HL-60 (cell line): ENCODE data around the gene SYNGR3.

Source experiments
- DNase-seq, 2 experiments: peaks; one replicate each; pipeline ENCODE4 v3.0.0-alpha.2; 2010 to 2020; ENCODE audit warnings: low read depth in 1 of 2, low spot score in 1 of 2
- H3K27ac ChIP-seq: fragments of 250-450 bp; sonication (Bioruptor Pico); replicated peaks from 2 replicates; pipeline ENCODE4 v1.5.1; 2020; ENCODE audit warnings: mild to moderate bottlenecking, moderate library complexity
- H3K27me3 ChIP-seq: fragments of 250-450 bp; sonication (Bioruptor Pico); 2 replicates; pipeline ENCODE4 v1.5.1; 2021; ENCODE audit warnings: mild to moderate bottlenecking, moderate library complexity; ENCODE audit not compliant: insufficient read depth, poor library complexity, severe bottlenecking
- H3K4me3 ChIP-seq: replicated peaks from 2 replicates; pipeline ENCODE4 v1.5.1; 2011; ENCODE audit warnings: mild to moderate bottlenecking, control low read depth, low read length; ENCODE audit not compliant: insufficient read depth
- GABPA ChIP-seq: IDR thresholded peaks from 2 replicates; pipeline ENCODE4 v1.6.1; 2012; ENCODE audit warnings: low read depth
- POLR2AphosphoS5 ChIP-seq: IDR thresholded peaks from 2 replicates; pipeline ENCODE4 v1.6.1; 2012; ENCODE audit warnings: low read depth
- REST ChIP-seq: IDR thresholded peaks from 2 replicates; pipeline ENCODE4 v1.6.1; 2012; ENCODE audit warnings: low read depth; ENCODE audit not compliant: insufficient replicate concordance
- SPI1 ChIP-seq: IDR thresholded peaks from 2 replicates; pipeline ENCODE4 v1.6.1; 2012; ENCODE audit warnings: low read depth, mild to moderate bottlenecking, borderline replicate concordance
- TF ChIP-seq, protein P1 (sequence below): IDR thresholded peaks from one replicate; pipeline ENCODE4 v1.5.1; 2011; ENCODE audit warnings: low read length, control low read depth, inconsistent platforms; ENCODE audit not compliant: insufficient read depth

SYNGR3 gene

GRCh38 chr16:2003231-2003826 is 13.6 kb downstream of the SYNGR3 start:
- Histone ChIP-seq H3K27me3 (no peaks in the 10 kb centered on the region), H3K4me3 (no peak overlapping the region), H3K27ac (no peak overlapping the region)
- TF ChIP-seq, protein P1, sequence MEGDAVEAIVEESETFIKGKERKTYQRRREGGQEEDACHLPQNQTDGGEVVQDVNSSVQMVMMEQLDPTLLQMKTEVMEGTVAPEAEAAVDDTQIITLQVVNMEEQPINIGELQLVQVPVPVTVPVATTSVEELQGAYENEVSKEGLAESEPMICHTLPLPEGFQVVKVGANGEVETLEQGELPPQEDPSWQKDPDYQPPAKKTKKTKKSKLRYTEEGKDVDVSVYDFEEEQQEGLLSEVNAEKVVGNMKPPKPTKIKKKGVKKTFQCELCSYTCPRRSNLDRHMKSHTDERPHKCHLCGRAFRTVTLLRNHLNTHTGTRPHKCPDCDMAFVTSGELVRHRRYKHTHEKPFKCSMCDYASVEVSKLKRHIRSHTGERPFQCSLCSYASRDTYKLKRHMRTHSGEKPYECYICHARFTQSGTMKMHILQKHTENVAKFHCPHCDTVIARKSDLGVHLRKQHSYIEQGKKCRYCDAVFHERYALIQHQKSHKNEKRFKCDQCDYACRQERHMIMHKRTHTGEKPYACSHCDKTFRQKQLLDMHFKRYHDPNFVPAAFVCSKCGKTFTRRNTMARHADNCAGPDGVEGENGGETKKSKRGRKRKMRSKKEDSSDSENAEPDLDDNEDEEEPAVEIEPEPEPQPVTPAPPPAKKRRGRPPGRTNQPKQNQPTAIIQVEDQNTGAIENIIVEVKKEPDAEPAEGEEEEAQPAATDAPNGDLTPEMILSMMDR, result no peak
- TF ChIP-seq SPI1 (no peak), REST (no peak), POLR2AphosphoS5 (no peak), GABPA (no peak)
- no peak for DNase-seq

- TF ChIP-seq, protein P1, result peak; percentile 93
- TF ChIP-seq POLR2AphosphoS5 (no peak), REST (no peak), GABPA (no peak)
- Histone ChIP-seq H3K27ac (no peak overlapping the region), H3K27me3 (no peaks in the 10 kb centered on the region), H3K4me3 (no peak overlapping the region)
- peak; percentile 82 to 93 for DNase-seq
Observed at GRCh38 chr16:2003827-2004641, 14.3 kb downstream of the SYNGR3 start.

DNA sequence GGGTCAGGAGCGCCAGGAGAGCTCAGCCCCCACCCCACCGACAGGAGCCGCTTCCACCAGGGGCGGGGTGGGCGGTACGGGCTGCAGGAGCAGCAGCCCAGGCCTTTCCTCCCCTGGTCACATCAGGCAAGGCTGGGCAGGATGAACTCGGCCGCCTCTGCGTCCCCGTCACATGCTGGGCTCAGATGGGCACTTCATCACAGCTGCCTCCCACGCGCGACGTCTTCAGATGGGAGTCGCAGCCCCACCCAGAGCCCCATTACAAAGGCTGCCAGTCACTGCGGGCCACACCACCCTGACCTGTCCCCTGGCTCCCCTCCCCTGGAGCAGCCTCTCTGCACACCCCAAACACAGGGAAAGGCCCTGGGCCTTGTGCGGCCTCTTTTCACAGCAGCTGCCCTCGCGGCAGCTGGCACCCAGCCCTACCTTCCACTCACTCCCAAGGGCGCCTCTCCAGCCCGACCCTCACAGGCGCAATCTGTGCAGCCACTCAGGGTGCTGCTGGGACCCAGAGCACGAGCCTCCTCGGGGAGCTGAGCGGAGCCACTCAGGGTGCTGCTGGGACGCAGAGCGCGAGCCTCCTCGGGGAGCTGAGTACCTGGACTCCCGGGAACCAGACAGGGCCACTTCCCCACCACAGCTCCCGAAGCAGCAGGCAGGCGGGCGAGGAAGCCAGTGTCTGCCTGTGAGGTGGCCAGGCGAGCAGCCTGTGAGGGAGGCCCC is 15.2 kb downstream of the SYNGR3 start:
- TF ChIP-seq SPI1 (no peak), GABPA (no peak), POLR2AphosphoS5 (no peak), REST (no peak)
- TF ChIP-seq, protein P1, result no peak
- Histone ChIP-seq H3K27ac (no peak overlapping the region), H3K27me3 (no peaks in the 10 kb centered on the region), H3K4me3 (no peak overlapping the region)
- no peak for DNase-seq
